ENCODE measurements around the gene POU2F1.

DNA sequence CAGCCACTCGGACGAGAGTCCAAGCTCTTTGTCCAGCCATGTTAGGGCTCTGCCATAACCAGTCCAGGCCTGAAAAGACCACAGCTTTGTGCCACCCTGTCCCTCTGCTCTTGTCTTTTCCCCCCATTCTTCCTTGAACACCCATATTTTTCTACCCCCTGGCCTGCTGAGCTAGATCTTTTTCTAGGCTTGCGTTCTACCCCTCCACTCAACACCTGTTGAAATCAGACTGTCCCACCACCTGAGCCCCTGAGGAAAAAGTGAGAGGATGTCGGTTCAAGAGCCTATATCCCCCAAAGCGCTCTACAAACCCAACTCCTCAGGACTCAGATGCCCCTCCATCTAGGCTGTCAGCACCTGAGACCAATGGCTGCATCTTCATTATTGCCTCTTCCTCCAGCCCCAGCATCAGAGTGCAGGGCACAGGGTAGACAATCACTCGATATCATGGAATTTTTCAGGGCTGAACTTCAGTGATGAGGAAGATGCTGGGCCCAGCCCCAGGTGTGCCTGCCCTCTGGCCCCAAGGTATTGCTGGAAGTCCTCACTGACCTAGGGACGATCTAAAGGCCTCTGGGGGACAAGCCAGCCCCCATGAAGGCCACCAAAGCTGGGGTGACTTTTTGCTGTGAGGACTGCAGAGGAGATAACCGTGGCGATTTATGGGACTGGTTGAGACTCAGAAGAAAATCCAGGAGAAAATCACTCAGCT is 222.3 kb downstream of the POU2F1 start:
- TF ChIP-seq, protein P1, sequence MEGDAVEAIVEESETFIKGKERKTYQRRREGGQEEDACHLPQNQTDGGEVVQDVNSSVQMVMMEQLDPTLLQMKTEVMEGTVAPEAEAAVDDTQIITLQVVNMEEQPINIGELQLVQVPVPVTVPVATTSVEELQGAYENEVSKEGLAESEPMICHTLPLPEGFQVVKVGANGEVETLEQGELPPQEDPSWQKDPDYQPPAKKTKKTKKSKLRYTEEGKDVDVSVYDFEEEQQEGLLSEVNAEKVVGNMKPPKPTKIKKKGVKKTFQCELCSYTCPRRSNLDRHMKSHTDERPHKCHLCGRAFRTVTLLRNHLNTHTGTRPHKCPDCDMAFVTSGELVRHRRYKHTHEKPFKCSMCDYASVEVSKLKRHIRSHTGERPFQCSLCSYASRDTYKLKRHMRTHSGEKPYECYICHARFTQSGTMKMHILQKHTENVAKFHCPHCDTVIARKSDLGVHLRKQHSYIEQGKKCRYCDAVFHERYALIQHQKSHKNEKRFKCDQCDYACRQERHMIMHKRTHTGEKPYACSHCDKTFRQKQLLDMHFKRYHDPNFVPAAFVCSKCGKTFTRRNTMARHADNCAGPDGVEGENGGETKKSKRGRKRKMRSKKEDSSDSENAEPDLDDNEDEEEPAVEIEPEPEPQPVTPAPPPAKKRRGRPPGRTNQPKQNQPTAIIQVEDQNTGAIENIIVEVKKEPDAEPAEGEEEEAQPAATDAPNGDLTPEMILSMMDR (IDR thresholded peaks at IDR 0.05), result no peak
- no peak for TF ChIP-seq POLR2A (IDR thresholded peaks at IDR 0.05)

Measured in adrenal gland (tissue), 5 donors.